Caco-2 (cell line): ENCODE measurements around the gene HSPBP1. TPM values are rescaled to one million over a fixed set of nuclear protein-coding genes. Genes with fewer than 3 reads are reported as not detected.
A peak's percentile ranks its signal among the peaks of the same experiment; 100 is the strongest.

Experiments used
- BruUV-seq: library from RNA; stranded (reverse); fragments of 400-500 nt; replicated peaks from 2 replicates; lab custom pipeline; 2021; lab: Mats Ljungman, UMichigan
- CTCF ChIA-PET: fragments of 300-600 bp; sonication (Branson Sonifier 250); formaldehyde crosslinking; loops from one replicate; lab custom pipeline; 2022; ENCODE audit warnings: antibody characterized with exemption; lab: Charles Lee
- POLR2A ChIA-PET: fragments of 300-600 bp; sonication (Branson Sonifier 250); formaldehyde crosslinking; loops from one replicate; lab custom pipeline; 2022; ENCODE audit warnings: antibody characterized with exemption; lab: Charles Lee
- DNase-seq, 2 experiments: peaks; one replicate each; pipeline versions ENCODE4 v3.0.0 to v3.0.0-alpha.2; 2020 to 2022
- H3K27me3 ChIP-seq: replicated peaks from 2 replicates; pipeline ENCODE4 v1.6.0; 2011; ENCODE audit warnings: low read length; ENCODE audit not compliant: control insufficient read depth, insufficient read depth
- H3K36me3 ChIP-seq: 2 replicates; pipeline ENCODE4 v1.5.1; 2011; ENCODE audit warnings: low read length; ENCODE audit not compliant: control insufficient read depth, insufficient read depth
- H3K4me1 ChIP-seq: fragments of 250-450 bp; sonication (Bioruptor Pico); 2 replicates; pipeline ENCODE4 v1.5.1; 2020; ENCODE audit warnings: mild to moderate bottlenecking
- H3K4me3 ChIP-seq: 2 replicates; pipeline ENCODE4 v1.5.1; 2011; ENCODE audit warnings: low read depth, mild to moderate bottlenecking, control low read depth, low read length
- H3K9me3 ChIP-seq: fragments of 250-450 bp; sonication (Bioruptor Pico); 2 replicates; pipeline ENCODE4 v1.5.1; 2020; ENCODE audit warnings: mild to moderate bottlenecking, moderate library complexity
- H3K27ac Mint-ChIP-seq: one replicate; pipeline ENCODE4 v1.8.0; 2022; ENCODE audit warnings: mixed read lengths; ENCODE audit not compliant: unreplicated experiment
- H3K27me3 Mint-ChIP-seq: one replicate; pipeline ENCODE4 v1.8.0; 2022; ENCODE audit warnings: mixed read lengths; ENCODE audit not compliant: insufficient read depth, unreplicated experiment
- H3K36me3 Mint-ChIP-seq: one replicate; pipeline ENCODE4 v1.8.0; 2022; ENCODE audit warnings: mild to moderate bottlenecking, mixed read lengths; ENCODE audit not compliant: insufficient read depth, unreplicated experiment
- H3K4me1 Mint-ChIP-seq: one replicate; pipeline ENCODE4 v1.8.0; 2022; ENCODE audit warnings: low read depth, mixed read lengths; ENCODE audit not compliant: unreplicated experiment
- H3K4me3 Mint-ChIP-seq: one replicate; pipeline ENCODE4 v1.8.0; 2022; ENCODE audit warnings: mild to moderate bottlenecking, moderate library complexity, mixed read lengths; ENCODE audit not compliant: unreplicated experiment
- H3K9me3 Mint-ChIP-seq: one replicate; pipeline ENCODE4 v1.8.0; 2022; ENCODE audit warnings: mixed read lengths; ENCODE audit not compliant: unreplicated experiment
- CTCF ChIP-seq, 2 experiments: fragments of 200-600 bp in 1 of 2; IDR thresholded peaks; 1 replicate in 1 of 2; 2 replicates in 1 of 2; pipeline versions ENCODE4 v1.5.1 to v1.8.0; 2011 to 2022; ENCODE audit warnings: antibody characterized with exemption in 1 of 2, control low read depth in 1 of 2, inconsistent platforms in 1 of 2, low read depth in 1 of 2, low read length in 1 of 2, mild to moderate bottlenecking in 1 of 2, moderate library complexity in 1 of 2; ENCODE audit not compliant: insufficient read depth in 1 of 2, severe bottlenecking in 1 of 2, unreplicated experiment in 1 of 2
- intact Hi-C: fragments of 100-400 bp; cut with micrococcal nuclease; formaldehyde crosslinking; loops from one replicate; pipeline ENCODE4 v1.10.0; 2022; ENCODE audit not compliant: unreplicated experiment
- total RNA-seq: library from RNA; stranded (reverse); gene quantifications from 2 replicates; pipeline ENCODE4 v1.2.3, GENCODE V29; 2022

Gene HSPBP1
- total RNA-seq, 1 experiment from 2014 or later, result 69.6 TPM

GRCh38 chr19:55277494-55277893, 2.4 kb downstream of the HSPBP1 start:
- peaks cover 25% of the 10 kb centered on the region for H3K36me3 Mint-ChIP-seq
- H3K27me3 ChIP-seq, result no peaks in the 10 kb centered on the region
- H3K9me3 ChIP-seq, result no peaks in the 10 kb centered on the region
- H3K4me3 ChIP-seq, result no peak overlapping the region
- H3K9me3 Mint-ChIP-seq, result no peaks in the 10 kb centered on the region
- H3K36me3 ChIP-seq, result no peaks in the 10 kb centered on the region; the same call in 1 of the 2 replicates
- intact Hi-C loops, result no loop called here
- peak overlapping the region; percentile 19 for H3K4me3 Mint-ChIP-seq
- H3K27me3 Mint-ChIP-seq, result no peaks in the 10 kb centered on the region
- no TSS peak for BruUV-seq
- peaks cover 14% of the 10 kb centered on the region for H3K4me1 ChIP-seq
- ChIA-PET CTCF (no interaction called here), POLR2A (no interaction called here)
- no peak overlapping the region for H3K27ac Mint-ChIP-seq
- no peak for TF ChIP-seq CTCF (IDR thresholded peaks at IDR 0.05; ENCODE audit: insufficient read depth in 1 of 2, low read depth in 1 of 2, low read length in 1 of 2, severe bottlenecking in 1 of 2, unreplicated experiment in 1 of 2)
- peaks cover 19% of the 10 kb centered on the region for H3K4me1 Mint-ChIP-seq
- DNase-seq, result no peak

- BruUV-seq, result no TSS peak
- no peaks in the 10 kb centered on the region for H3K9me3 ChIP-seq
- Mint-ChIP-seq H3K27me3 (no peaks in the 10 kb centered on the region), H3K36me3 (peaks cover 29% of the 10 kb centered on the region), H3K4me1 (peaks cover 19% of the 10 kb centered on the region), H3K4me3 (no peak overlapping the region), H3K9me3 (no peaks in the 10 kb centered on the region), H3K27ac (no peak overlapping the region)
- CTCF ChIA-PET, result no interaction called here
- H3K4me1 ChIP-seq, result peaks cover 14% of the 10 kb centered on the region
- DNase-seq, result no peak
- POLR2A ChIA-PET, result no interaction called here
- H3K4me3 ChIP-seq, result no peak overlapping the region
- TF ChIP-seq CTCF (IDR thresholded peaks at IDR 0.05; ENCODE audit: insufficient read depth in 1 of 2, low read depth in 1 of 2, low read length in 1 of 2, severe bottlenecking in 1 of 2, unreplicated experiment in 1 of 2), result no peak
- H3K27me3 ChIP-seq, result no peaks in the 10 kb centered on the region
- intact Hi-C loops, result no loop called here
- H3K36me3 ChIP-seq, result no peaks in the 10 kb centered on the region; the same call in 1 of the 2 replicates
These were observed 3.0 kb downstream of the HSPBP1 start for GRCh38 chr19:55276720-55277430.

- Mint-ChIP-seq H3K4me1 (peaks cover 13% of the 10 kb centered on the region), H3K27ac (no peak overlapping the region), H3K9me3 (no peaks in the 10 kb centered on the region), H3K36me3 (peaks cover 37% of the 10 kb centered on the region), H3K4me3 (no peak overlapping the region), H3K27me3 (no peaks in the 10 kb centered on the region)
- H3K27me3 ChIP-seq, result no peaks in the 10 kb centered on the region
- no peak for TF ChIP-seq CTCF (IDR thresholded peaks at IDR 0.05; ENCODE audit: insufficient read depth in 1 of 2, low read depth in 1 of 2, low read length in 1 of 2, severe bottlenecking in 1 of 2, unreplicated experiment in 1 of 2)
- CTCF ChIA-PET, result interaction anchor here (0.7 kb wide), 2 partner anchors 16 to 135 kb away, joined by 3 to 4 read pairs; no protein-coding TSS in a partner anchor
- no peaks in the 10 kb centered on the region for H3K9me3 ChIP-seq
- H3K4me1 ChIP-seq, result peaks cover 7% of the 10 kb centered on the region
- BruUV-seq, result no TSS peak
- no peak overlapping the region for H3K4me3 ChIP-seq
- H3K36me3 ChIP-seq, result no peaks in the 10 kb centered on the region; the same call in 1 of the 2 replicates
- no peak for DNase-seq
- POLR2A ChIA-PET, result no interaction called here
- intact Hi-C loops, result no loop called here
These were observed 3.8 kb downstream of the HSPBP1 start for GRCh38 chr19:55275851-55276719.
